GM19397 (cell line): ENCODE data around the gene PUDP.

ENCODE experiments used
- ATAC-seq: cut with Tn5 transposase; IDR thresholded peaks from one replicate; pipeline ENCODE4 v1.9.1; 2021; ENCODE audit warnings: mild to moderate bottlenecking, moderate library complexity; ENCODE audit not compliant: unreplicated experiment

PUDP gene

GRCh38 chrX:7147413-7147977 lies 458 bp downstream of the PUDP start, which contains the start of gene STS:
STS (plus strand) TSS chrX:7147712; CDS start chrX:7253200, 105,488 bp downstream.
- peak; percentile 40 for ATAC-seq

GRCh38 chrX:7146703-7147412 lies 1.1 kb downstream of the PUDP start:
- peak; percentile 3 for ATAC-seq

DNA sequence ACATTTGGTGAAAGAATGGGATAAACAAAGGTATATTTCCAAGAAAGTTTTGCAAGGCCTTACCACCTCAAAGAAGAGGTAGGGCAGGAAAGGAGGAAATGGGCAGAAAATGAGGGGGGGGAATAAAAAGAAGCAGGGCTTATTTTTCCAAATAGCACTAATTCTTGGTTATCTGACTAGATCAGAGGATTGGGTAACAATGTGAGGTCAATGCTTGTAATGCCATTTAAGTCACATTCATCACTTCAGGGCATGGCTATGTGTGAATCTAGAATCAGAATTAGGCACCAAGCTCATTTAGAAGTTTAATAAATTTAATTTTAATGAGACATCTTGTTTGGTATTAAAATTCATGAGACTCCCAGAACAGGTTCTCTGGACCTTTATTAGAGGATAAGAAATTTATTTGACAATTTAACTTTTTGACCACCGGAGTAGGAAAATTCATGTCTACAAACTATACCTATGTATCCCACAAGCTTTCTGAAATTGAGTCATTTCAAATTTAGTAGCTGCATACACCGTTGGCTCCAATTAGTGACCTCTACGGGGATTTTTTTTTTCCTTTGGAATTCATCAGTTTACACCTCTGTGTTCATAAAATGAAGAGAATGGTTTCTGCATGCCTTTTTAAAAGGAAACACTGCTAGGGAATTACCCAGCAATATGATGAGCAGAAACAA lies 1.8 kb downstream of the PUDP start:
- ATAC-seq, result no peak

GRCh38 chrX:7145454-7145853 lies 2.5 kb downstream of the PUDP start:
- no peak for ATAC-seq

- ATAC-seq, result no peak
Measured at GRCh38 chrX:7143941-7144525, 3.9 kb downstream of the PUDP start.

- ATAC-seq, result no peak
Measured at GRCh38 chrX:7143076-7143475, 4.9 kb downstream of the PUDP start.

DNA sequence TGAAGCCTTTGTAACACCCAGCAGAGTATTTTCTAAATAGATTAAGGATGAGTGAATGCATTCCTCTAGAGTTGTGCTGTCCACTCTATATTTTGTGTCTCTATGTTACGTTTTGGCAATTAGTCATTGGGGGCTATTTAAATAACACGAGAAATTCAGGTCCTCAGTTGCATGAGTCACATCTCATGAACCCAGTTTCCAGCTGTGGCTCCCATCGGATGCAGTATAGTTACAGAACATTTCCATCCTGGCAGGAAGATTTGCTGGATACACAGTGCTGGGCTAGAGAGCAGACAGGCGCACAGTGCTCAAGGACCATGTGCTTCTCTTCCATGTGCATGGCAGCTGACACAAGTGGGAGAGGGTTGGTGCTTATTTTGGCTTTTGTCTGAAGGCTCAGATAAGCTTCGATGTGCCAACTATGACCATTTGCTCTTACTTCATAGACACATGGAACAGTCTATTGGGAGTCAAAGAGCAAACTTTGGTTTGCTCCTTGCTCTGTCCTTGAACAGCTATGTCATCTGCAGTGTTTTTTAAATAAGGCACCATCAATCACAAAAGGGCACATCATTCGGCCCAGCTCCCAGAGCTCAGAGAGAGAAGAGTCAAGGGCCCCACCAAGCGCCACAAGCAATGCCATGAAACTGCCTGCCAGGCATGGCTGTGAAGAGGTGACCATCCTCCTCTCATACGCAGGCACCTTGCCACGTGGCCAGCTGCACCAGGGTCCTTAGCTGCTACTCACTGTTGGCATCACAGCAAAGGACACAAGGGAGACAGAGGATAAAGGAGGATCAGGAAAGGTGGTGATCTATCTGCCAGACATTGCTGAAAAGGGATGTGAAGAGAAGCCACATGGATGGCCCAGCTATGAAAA lies 8.5 kb downstream of the PUDP start:
- ATAC-seq, result no peak

- ATAC-seq, result no peak
Measured at GRCh38 chrX:7134981-7135380, 13.0 kb downstream of the PUDP start.

GRCh38 chrX:7133050-7133440 lies 14.9 kb downstream of the PUDP start:
- no peak for ATAC-seq

GRCh38 chrX:7132335-7133049 lies 15.5 kb downstream of the PUDP start:
- no peak for ATAC-seq

DNA sequence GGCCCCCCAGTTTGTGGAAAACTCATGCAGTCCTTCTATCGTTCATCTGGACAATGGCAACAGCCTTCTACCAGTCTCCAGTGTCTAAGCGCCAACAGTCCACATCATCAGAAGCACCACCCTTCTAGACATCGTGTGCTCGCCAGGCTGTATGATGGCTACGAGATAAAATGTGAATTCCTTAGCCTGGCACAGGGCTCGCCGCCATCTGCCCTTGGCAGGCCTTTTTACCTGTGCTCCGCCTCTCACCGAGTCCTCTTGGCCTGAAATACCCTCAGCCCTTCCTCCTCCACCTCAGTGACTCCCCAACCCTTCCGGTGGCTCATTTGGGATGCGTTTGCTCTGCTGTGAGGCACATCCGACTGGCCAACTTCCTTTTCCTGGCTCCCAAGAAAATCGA lies 16.3 kb downstream of the PUDP start:
- no peak for ATAC-seq

DNA sequence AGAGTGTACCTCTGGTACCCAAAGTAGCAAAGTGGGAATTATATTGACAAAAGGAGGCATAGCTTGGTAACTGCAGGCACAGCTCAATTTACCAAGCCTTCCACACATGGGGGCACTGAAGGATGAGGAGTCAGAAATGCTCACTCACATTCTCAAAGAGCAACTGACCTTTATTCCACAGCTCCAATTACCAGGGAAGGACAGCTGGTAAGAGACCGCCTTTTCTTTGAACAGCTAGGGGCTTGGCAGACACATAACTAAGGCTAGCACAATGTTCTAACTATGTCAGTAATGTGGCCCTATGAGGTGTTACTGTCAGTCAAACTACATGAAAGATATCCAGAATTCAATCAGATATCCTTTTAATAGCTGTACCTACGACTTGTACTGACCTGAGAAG lies 20.9 kb downstream of the PUDP start:
- ATAC-seq, result no peak

DNA sequence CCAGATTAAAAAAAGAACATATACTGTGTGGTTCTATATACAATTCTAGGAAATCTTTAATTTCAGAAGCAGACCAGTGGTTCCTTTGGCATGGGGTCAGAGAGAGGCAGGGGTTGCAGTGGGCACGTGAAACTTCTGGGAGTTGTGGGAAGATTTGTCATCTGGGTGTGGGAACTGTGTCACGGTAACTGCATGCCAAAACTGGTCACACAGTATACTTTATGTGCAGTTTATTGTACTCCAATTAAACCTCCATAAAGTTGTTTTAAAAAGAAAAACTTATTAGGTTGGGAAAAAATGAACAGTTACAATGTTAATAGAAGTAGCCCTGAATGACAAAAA lies 27.1 kb downstream of the PUDP start:
- ATAC-seq, result no peak

DNA sequence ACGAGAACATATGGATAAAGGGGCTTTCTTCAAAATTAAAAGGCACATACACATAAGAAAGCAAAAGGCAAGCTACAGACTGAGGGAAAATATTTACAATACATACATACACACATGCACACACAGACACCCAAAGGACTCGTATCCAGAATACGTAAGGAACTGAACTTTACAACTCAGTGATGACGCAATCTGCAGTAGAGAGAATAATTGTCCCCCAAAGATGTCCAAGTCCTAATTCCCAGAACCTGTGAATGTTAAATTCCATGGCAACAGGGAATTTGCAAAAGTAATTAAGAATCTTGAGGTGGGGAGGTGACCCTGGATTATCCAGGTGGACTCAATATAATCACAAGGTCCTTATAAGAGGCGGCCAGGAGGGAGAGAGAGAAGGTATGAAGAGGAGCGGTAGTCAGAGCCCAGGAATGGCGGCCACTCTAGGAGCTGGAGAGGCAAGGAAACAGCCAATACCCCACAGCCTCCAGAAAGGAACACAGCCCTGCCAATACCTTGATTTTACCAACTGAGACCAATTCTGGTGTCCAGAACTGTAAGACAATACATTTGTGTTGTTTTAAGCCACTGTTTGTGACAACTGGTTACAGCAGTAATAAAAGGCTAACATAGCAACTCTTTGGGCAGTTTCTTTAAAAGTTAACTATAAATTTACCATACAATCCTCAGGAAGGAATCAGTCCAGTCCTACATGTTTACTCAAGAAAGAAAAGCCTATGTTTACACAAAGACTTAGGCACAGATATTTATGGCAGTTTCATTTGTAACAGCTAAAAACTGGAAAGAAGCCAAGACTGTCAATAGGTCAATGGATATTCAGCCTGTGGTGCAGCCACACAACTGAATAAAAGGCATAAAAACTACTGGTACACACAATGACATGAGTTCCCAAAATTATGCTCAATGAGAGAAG lies 27.7 kb downstream of the PUDP start:
- no peak for ATAC-seq

DNA sequence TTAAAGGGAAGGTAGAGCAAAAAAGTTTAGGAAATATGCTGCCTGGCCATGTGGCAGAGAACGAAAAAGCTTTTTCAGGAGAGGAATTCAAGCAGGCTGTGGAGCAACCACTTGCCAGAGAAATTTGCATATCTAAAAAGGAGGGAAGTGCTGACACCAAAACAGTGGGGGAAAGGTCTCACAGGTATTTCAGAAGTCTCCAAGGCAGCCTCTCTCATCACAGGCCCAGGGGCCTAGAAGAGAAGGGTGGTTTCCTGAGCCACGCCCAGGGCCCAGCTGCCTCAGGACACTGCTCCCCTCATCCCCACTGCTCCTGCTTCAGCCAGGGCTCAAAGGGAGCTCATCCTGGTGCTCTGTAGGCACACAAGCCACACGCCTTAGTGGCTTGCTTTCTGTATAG lies 30.4 kb downstream of the PUDP start:
- ATAC-seq, result no peak

- ATAC-seq, result no peak
Measured at GRCh38 chrX:7116081-7116480, 31.9 kb downstream of the PUDP start.

DNA sequence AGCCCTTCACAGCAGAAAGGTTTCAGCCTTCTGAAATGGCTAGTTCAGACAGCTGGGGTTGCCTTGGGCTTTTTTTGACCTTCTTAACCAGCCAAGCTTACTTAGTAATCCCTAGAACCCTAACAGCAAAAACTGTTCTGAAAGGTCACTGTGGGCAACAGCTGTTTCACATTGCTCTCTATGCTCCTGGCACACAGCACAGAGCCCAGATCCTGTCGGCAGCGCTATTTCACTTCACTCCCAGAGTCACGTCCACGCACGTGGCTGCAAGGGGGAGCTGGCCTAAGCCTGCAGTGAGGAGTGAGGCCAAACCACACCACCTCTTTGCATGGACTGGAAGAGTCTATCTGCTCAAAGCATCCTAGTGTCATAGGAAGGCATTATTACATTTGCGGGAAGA lies 32.4 kb downstream of the PUDP start:
- ATAC-seq, result peak; percentile 59

DNA sequence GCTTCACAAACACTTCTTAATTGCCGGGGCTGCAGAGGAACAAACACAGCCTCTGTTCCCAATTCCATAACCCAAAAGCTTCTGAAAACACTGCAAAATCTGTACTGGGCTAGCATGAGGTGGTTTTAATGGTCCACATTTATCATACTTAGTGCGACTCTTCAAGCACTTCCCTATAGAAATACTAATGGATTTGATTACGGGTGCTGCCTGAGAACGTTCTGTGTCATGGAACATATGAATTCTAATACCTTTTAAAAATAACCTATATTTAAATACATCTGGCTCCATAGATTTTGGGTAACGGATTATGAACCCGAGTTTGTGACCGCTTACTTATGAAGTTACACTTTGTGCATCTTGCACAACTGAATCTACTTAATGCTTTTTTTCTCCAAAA lies 35.9 kb downstream of the PUDP start:
- ATAC-seq, result no peak

DNA sequence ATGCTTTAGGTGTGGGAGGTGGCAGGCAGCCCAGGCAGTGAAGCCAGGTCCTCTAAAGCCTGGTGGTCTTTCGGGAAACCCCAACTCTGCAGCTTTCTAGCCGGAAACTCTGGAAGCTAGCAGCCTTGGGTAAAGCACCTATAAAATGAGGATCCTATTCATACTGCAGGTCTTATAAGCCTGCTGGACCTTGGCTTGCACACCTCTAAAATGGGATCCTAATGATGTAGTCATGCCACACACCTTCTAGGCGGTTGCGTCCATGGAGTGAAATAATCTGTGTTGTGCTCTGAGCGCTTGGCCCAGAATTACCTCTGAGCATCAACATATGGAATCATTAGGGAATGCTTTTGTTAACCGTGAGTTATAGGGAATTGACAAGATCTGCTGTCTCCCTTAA lies 36.4 kb downstream of the PUDP start:
- ATAC-seq, result no peak
